Retinal pigment epithelial cell (primary cell): ENCODE measurements around the gene GABRG2.
"Not testable (repeated sequence)": the region's sequence is repeated elsewhere in the genome, so short reads cannot be mapped to it uniquely, and the experiment has no call there.

Experiments
- DNase-seq: peaks from one replicate; pipeline ENCODE4 v3.0.0-alpha.2; 2010; ENCODE audit warnings: low read depth
- H3K4me3 ChIP-seq: 2 replicates; pipeline ENCODE4 v1.5.1; 2011; ENCODE audit warnings: mild to moderate bottlenecking, low read length, control low read depth, moderate library complexity
- CTCF ChIP-seq: conservative IDR thresholded peaks from 2 replicates; pipeline ENCODE4 v1.5.1; 2011; ENCODE audit warnings: low read depth, low read length, control low read depth, inconsistent platforms

GABRG2 gene

DNA sequence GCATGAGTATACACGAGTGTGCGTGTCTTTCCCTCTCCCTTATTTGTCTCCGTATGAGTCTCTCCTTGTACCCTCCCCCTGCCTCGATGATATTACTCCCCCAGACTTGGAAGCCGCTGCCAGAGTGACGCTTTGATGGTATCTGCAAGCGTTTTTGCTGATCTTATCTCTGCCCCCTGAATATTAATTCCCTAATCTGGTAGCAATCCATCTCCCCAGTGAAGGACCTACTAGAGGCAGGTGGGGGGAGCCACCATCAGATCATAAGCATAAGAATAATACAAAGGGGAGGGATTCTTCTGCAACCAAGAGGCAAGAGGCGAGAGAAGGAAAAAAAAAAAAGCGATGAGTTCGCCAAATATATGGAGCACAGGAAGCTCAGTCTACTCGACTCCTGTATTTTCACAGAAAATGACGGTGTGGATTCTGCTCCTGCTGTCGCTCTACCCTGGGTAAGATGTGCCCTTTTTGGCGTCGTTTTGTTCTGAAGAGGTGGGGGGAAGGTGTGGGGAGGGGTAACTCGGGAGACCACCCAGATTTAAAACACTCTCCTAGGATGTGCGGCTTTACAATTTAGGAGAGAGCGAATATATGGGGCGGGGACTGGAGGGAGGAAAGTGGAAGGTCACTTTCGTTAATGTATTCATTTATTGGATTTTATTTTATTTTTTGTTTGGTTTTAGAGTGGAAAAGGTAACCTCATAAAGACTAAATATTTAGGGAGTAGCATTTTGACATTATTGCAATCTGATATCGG, at the start of gene GABRG2:
GABRG2 (plus strand) TSS at position 119 of the 757 bp plus-strand sequence; CDS start at position 346, 227 bp downstream.
- TF ChIP-seq CTCF: no peak
- H3K4me3 ChIP-seq: no peak within 1 kb of the TSS
- DNase-seq: no peak

DNA sequence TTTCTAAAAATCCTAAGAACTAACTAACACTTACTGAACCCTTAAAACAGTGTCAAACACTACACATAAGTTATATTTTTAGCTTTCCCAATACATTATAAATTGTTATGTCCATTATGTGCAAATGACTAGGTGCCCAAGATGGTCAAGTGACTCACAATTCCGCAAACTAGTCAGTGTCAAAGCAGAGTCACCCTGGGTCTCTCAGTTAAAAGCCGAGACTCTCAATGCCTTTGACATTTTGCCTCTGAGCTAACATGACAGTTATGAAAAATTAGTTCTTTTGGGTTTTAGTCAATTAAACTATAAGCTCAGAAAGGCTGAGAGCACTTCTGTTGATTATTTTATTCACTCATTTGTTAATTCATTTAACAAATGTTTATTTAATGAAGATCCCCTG, 42.3 kb upstream of the GABRG2 start:
- DNase-seq: no peak
- no peak overlapping the region for H3K4me3 ChIP-seq
- TF ChIP-seq CTCF: no peak

- H3K4me3 ChIP-seq: no peak overlapping the region
- DNase-seq: no peak
- no peak for TF ChIP-seq CTCF
Observed at GRCh38 chr5:162026803-162027202, 40.8 kb upstream of the GABRG2 start.

DNA sequence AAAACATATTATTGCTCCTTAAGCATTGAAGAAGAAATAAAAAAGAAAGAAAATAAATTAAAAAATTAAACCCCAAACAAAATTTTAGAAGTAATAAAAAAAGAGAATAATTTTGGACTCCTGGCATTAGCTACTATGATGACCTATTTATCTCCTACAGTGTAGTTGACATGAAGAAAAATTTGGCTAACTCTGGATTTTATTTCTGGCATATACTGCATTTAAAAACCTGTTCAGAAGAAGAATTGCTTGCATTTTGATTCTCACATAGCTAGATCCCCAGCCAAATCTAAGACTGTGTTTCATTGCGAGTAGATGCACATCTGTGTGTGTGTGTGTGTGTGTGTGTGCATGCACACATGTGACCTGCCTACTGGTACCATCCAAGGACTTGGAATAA, 30.1 kb upstream of the GABRG2 start:
- no peak for TF ChIP-seq CTCF
- no peak overlapping the region for H3K4me3 ChIP-seq
- no peak for DNase-seq

DNA sequence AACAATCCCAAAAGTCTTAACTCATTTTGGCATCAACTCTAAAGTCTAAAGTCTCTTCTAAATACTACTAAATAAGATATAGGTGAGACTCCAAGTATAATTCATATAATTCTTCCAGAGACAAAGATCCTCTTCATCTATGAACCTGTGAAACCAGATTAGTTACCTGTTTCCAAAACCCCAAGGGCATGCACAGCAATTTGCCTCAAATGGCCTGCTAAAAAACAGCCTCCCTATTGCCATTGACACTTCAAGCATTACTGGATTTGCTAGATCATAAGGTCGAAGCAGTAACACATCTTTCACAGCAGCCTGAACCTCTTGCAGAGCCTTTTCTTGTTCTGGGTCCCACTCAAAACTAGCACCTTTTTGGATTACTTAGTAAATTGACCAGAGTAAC, 20.3 kb upstream of the GABRG2 start:
- TF ChIP-seq CTCF: no peak
- no peak overlapping the region for H3K4me3 ChIP-seq
- no peak for DNase-seq

GRCh38 chr5:162052676-162053075, 14.9 kb upstream of the GABRG2 start:
- DNase-seq: no peak
- no peak overlapping the region for H3K4me3 ChIP-seq
- TF ChIP-seq CTCF: no peak

DNA sequence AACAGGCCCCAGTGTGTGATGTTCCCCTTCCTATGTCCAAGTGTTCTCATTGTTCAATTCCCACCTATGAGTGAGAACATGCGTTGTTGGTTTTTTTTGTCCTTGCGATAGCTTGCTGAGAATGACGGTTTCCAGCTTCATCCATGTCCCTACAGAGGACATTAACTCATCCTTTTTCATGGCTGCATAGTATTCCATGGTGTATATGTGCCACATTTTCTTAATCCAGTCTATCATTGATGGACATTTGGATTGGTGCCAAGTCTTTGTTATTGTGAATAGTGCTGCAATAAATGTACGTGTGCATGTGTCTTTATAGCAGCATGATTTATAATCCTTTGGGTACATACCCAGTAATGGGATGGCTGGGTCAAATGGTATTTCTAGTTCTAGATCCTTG, 12.5 kb upstream of the GABRG2 start:
- H3K4me3 ChIP-seq, DNase-seq: not testable (repeated sequence)
